IPS-18a (cell line): ENCODE results near the gene ABHD6.

Experiments
- H3K27ac ChIP-seq: one replicate; pipeline ENCODE4 v1.5.1; 2013; ENCODE audit warnings: low read length
- H3K27me3 ChIP-seq: one replicate; pipeline ENCODE4 v1.6.1; 2013; ENCODE audit warnings: mild to moderate bottlenecking, low read length; ENCODE audit not compliant: control insufficient read depth, insufficient read depth
- H3K36me3 ChIP-seq: one replicate; pipeline ENCODE4 v1.6.1; 2013; ENCODE audit warnings: low read depth, low read length; ENCODE audit not compliant: control insufficient read depth
- H3K4me1 ChIP-seq: one replicate; pipeline ENCODE4 v1.6.1; 2013; ENCODE audit warnings: low read depth, low read length; ENCODE audit not compliant: control insufficient read depth
- H3K4me3 ChIP-seq: one replicate; pipeline ENCODE4 v1.5.1; 2013; ENCODE audit warnings: low read length
- H3K9ac ChIP-seq: one replicate; pipeline ENCODE4 v1.6.1; 2013; ENCODE audit warnings: mild to moderate bottlenecking, low read length, moderate library complexity
- H3K9me3 ChIP-seq: one replicate; pipeline ENCODE4 v1.6.1; 2013; ENCODE audit warnings: low read depth, low read length; ENCODE audit not compliant: control insufficient read depth

ABHD6 gene, protein sequence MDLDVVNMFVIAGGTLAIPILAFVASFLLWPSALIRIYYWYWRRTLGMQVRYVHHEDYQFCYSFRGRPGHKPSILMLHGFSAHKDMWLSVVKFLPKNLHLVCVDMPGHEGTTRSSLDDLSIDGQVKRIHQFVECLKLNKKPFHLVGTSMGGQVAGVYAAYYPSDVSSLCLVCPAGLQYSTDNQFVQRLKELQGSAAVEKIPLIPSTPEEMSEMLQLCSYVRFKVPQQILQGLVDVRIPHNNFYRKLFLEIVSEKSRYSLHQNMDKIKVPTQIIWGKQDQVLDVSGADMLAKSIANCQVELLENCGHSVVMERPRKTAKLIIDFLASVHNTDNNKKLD

DNA sequence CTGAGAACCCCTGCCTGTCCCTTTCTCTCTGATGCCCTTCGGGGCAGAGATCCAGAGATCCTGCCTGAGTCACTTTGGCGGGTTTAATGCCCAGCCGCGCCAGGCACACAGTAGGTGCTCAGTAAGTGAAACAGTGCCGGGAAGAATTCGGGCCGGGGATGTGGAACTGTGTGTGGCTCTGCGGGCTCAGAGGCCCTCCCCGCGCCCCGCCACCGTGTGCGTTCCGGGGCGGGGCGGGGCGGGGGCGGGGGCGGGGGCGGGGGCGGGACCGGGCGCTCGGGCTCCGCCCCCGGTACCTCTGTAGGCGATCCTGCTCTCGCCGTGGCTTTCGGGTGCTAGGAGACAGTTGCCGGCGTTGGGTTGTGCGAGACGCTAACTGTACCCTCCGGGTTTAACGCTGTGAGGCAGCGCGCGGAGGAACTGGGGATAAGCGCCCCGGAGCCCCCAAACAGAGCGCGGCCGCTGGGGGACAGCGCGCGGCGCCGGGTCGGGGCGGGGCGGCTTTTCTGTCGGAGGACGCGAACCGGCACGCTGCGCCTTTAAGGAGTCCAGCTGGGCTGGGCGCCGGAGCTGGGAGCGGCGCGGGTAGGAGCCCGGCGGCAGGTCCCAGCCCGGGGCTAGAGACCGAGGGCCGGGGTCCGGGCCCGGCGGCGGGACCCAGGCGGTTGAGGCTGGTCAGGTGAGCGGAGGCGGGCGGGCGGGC lies at the start of gene ABHD6:
ABHD6 (plus strand) TSS at position 555 of the 703 bp plus-strand sequence. CDS start 18,795 bp downstream, outside the sequence.
- H3K9me3 ChIP-seq: no peaks in the 10 kb centered on the region
- peaks cover 41% of the 10 kb centered on the region for H3K27me3 ChIP-seq
- H3K4me1 ChIP-seq: peaks cover 3% of the 10 kb centered on the region
- peak within 1 kb of the TSS; percentile 23 for H3K9ac ChIP-seq
- peak within 1 kb of the TSS; percentile 86 for H3K4me3 ChIP-seq
- H3K27ac ChIP-seq: no peak within 1 kb of the TSS
- H3K36me3 ChIP-seq: no peaks in the 10 kb centered on the region

DNA sequence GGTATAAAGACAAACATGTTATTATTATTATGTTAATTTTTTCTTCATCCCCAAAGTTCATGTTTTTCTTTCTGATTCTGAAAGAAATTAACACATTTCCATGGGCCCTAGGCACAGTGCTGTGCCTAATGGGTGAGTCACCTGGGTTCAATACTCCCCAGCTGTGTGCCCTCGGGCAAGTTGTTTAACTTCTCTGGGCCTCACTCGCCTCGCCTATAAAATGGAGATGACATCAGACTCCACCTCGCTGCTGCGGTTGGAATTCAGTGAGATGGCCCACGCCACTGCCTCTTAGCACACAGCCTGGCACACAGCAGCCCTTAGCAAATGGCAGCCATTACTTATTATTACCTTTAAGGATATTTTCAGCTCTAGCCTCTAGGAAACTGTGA lies 49.4 kb upstream of the ABHD6 start:
- H3K9ac ChIP-seq: no peak overlapping the region
- no peaks in the 10 kb centered on the region for H3K36me3 ChIP-seq
- H3K27me3 ChIP-seq: no peaks in the 10 kb centered on the region
- H3K4me3 ChIP-seq: no peak overlapping the region
- H3K4me1 ChIP-seq: no peaks in the 10 kb centered on the region
- H3K9me3 ChIP-seq: no peaks in the 10 kb centered on the region
- H3K27ac ChIP-seq: no peak overlapping the region

DNA sequence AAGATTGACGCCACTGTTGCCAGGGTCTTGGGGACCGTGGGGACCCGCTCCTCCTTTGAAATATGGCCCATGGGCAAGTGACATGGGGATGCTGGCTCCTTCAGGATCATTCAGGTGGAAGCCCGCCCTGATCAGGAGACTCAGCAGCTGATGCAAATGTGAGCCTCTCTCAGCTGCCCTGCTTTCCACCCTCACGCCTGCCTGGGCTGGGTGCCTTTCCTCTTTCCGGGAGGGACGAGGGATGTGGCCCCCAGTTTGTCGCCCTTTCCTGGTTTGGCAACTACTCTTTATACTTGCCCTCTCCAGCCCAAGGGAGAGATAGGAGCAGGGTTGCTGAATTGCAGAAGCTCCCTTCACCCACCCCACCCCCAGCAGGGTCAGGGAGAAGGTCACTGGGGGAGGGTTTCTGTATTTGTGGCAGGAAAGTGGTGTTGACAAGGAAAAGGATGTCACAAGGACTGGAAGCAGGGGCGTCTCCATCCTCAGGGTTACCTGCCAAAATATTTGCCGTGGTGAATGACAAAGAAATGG lies 48.6 kb upstream of the ABHD6 start:
- Histone ChIP-seq H3K4me1 (no peaks in the 10 kb centered on the region), H3K9me3 (no peaks in the 10 kb centered on the region), H3K27ac (no peak overlapping the region), H3K36me3 (no peaks in the 10 kb centered on the region), H3K27me3 (no peaks in the 10 kb centered on the region), H3K4me3 (no peak overlapping the region), H3K9ac (no peak overlapping the region)

DNA sequence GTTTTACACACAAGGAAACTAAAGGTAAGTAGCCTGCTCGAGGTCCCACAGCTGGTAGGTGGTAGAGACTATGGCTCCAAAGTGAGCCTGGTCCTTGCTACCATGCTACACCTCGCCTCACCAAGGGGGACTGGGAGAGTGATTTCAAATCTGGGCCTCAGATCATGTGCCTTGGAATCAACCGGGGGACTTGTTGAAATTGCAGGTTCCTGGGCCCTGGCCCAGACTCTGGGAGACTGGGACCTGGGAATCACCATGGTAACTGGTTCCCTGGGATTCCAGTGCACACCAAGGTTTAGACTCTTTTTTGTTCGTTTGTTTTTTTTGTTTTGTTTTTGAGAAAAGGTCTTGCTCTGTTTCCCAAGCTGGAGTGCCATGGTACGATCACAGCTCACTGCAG lies 47.9 kb upstream of the ABHD6 start:
- no peak overlapping the region for H3K4me3 ChIP-seq
- H3K36me3 ChIP-seq: no peaks in the 10 kb centered on the region
- H3K9me3 ChIP-seq: no peaks in the 10 kb centered on the region
- no peak overlapping the region for H3K27ac ChIP-seq
- no peak overlapping the region for H3K9ac ChIP-seq
- no peaks in the 10 kb centered on the region for H3K27me3 ChIP-seq
- no peaks in the 10 kb centered on the region for H3K4me1 ChIP-seq

DNA sequence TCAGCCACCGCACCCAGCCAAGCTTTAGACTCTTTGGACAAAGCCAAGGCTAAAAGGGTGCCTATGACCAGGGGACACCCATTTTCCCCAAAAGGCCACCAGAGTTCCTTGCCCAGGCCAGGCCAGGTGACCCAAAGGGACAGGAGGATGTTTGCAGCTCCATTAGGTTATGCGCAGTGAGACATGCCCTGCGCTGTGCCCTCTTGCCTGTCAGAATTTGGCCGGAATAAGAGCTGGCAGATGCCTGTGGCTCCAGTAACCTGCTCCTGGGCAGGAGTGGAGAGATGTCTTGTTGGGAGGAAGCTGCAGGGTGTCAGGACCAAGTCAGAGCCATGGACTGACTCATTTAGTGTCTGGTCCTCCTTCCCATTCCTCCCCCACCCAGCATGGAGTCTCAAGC lies 47.3 kb upstream of the ABHD6 start:
- Histone ChIP-seq H3K4me1 (no peaks in the 10 kb centered on the region), H3K36me3 (no peaks in the 10 kb centered on the region), H3K9me3 (no peaks in the 10 kb centered on the region), H3K9ac (no peak overlapping the region), H3K27me3 (no peaks in the 10 kb centered on the region), H3K27ac (no peak overlapping the region), H3K4me3 (no peak overlapping the region)

DNA sequence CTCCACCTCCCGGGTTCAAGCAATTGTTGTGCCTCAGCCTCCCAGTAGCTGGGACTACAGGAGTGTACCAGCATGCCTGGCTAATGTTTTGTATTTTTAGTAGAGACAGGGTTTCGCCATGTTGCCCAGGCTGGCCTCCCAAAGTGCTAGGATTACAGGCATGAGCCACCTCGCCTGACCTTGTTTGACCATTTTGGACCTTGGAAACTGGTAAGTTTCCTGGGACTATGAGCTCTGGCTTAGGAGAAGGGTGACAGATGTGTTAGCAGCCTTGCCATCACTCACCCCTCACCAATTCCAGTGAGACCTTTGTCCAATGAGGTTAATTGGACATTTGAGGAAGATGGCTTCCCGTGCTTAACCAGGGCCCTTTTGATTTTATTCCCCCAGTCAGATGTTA lies 46.7 kb upstream of the ABHD6 start:
- no peak overlapping the region for H3K4me3 ChIP-seq
- H3K4me1 ChIP-seq: no peaks in the 10 kb centered on the region
- H3K9ac ChIP-seq: no peak overlapping the region
- no peaks in the 10 kb centered on the region for H3K9me3 ChIP-seq
- H3K36me3 ChIP-seq: no peaks in the 10 kb centered on the region
- H3K27ac ChIP-seq: no peak overlapping the region
- no peaks in the 10 kb centered on the region for H3K27me3 ChIP-seq

DNA sequence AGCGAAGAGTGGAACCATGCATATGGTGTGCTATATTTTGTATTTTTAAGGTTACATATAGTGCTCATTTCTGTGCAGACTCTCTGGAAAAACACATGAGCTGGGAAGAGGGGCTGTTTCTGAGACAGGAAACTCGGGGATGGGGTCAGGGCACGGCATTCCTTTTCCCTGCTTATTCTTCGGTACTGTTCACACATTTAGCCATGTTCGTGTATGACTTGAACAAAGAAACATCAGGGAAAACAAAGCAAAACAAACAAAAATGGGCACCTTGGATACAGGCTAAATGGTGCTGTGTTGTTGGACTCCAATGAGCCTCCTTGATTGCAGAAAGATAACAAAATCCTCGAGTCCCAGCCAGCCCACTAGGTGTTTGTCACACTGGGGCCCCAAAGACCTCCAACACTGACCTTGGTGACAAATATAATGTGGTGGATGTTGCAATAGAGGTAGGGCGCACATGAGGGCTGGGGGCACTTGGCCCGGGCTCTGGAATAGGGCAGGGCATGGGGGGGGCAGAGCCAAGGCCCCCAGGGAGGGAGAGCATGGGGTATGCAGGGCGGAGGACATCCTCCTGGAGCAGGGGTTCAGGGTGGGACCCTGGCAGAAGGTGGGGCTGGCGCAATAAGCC lies 46.1 kb upstream of the ABHD6 start:
- Histone ChIP-seq H3K9ac (no peak overlapping the region), H3K4me3 (no peak overlapping the region), H3K4me1 (no peaks in the 10 kb centered on the region)

DNA sequence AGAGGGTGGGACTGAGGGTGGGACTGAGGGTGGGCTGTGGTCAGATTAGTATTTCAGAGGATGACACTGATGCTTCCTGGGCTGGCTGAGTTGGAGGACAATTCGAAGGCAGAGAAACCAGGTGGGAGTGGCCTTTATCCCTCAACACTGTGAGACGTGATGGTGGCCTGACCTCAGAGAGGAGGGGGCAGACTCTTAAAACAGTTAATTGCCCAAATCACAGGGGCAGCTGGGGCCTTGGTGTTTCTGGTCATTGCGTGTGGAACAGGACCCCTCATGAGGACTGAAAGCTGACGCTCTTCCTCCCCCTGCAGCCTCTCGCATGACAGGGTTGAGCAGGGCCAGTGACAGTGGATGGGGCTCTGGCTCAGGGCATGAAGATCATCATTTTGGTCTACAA lies 45.5 kb upstream of the ABHD6 start:
- H3K27ac ChIP-seq: no peak overlapping the region
- no peaks in the 10 kb centered on the region for H3K9me3 ChIP-seq
- H3K9ac ChIP-seq: no peak overlapping the region
- no peaks in the 10 kb centered on the region for H3K36me3 ChIP-seq
- H3K4me1 ChIP-seq: no peaks in the 10 kb centered on the region
- no peaks in the 10 kb centered on the region for H3K27me3 ChIP-seq
- no peak overlapping the region for H3K4me3 ChIP-seq

More for the DNA sequence above, 46.1 kb upstream of the ABHD6 start:
- Histone ChIP-seq H3K27me3 (no peaks in the 10 kb centered on the region), H3K9me3 (no peaks in the 10 kb centered on the region), H3K27ac (no peak overlapping the region), H3K36me3 (no peaks in the 10 kb centered on the region)

DNA sequence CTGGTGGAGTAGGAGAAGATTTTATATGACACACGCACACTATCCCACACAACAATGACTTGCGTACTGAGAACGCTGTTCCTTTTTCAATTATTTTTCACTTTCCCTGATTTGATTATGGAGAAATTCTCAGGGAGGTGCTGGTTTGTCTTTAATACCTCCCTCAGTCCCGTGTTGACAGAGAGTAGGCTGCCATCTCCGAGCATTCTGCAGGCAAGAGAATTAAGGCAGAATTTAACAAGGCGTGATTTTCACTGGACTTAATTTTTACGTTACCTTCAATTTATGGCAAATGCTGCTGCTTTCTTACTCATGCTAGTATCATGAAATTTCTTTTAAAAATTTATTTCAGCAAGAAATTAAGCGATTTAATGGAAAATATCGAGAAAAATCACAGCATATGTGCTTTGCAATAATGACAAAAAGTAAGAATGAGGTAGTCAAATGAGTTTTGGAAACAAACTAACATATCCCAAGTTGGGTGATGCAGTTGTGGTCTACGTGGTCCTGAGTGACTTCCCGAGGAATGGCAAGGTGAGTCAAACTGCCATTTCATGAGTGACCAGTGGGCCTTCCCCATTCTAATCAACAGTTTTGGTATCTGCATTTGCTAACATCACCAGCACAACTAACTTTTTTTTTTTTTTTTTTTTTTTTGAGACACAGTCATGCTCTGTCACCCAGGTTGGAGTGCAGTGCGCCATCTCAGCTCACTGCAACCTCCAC lies 43.7 kb upstream of the ABHD6 start:
- Histone ChIP-seq H3K27ac (no peak overlapping the region), H3K27me3 (no peaks in the 10 kb centered on the region), H3K4me1 (no peaks in the 10 kb centered on the region), H3K9ac (no peak overlapping the region), H3K4me3 (no peak overlapping the region), H3K36me3 (no peaks in the 10 kb centered on the region), H3K9me3 (no peaks in the 10 kb centered on the region)

DNA sequence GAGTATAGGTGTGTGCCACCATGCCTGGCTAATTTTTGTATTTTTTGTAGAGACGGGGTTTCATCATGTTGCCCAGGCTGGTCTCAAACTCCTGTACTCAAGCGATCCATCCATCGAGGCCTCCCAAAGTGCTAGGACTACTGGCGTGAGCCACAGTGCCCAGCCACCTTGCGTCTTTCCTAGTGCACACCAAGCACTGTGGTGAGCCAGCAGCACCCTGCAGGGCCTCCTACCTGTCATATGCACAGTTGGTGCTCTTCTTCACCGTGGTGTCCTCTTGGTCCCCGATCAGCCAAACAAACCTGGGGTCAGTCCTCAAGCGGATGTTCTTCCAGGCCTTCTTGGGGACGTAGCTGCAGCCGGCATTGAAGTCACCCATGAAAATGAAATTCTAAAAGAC lies 40.0 kb upstream of the ABHD6 start:
- Histone ChIP-seq H3K36me3 (no peaks in the 10 kb centered on the region), H3K4me1 (no peaks in the 10 kb centered on the region), H3K4me3 (no peak overlapping the region), H3K9me3 (no peaks in the 10 kb centered on the region), H3K27ac (no peak overlapping the region), H3K27me3 (no peaks in the 10 kb centered on the region), H3K9ac (no peak overlapping the region)

DNA sequence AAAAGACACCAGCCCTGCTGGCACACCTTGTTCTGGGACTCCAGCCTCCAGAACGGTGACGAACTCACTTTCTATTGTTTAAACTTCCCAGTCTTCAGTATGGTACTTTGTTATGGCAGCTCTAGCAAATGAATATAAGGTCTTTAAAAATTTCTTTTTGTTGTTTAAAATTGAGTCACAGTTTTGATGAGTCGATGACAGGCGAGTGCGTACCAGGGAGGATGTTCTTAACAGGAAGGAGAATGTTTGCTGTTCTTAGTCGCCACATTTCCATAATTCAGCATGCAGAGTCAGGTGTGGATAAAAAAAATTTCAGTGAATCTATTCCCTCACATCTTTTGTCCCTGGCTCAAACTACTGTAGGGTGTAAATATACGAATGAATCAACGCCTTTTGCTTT lies 39.2 kb upstream of the ABHD6 start:
- Histone ChIP-seq H3K27me3 (no peaks in the 10 kb centered on the region), H3K4me1 (no peaks in the 10 kb centered on the region), H3K9ac (no peak overlapping the region), H3K4me3 (no peak overlapping the region), H3K36me3 (no peaks in the 10 kb centered on the region), H3K9me3 (no peaks in the 10 kb centered on the region), H3K27ac (no peak overlapping the region)
